Measurements from ENCODE around the gene DLG2.

Gene DLG2

GRCh38 chr11:83941050-83941449 is 1686.1 kb downstream of the DLG2 start:
- H3K18ac ChIP-seq (ENCODE audit: low read depth in 1 of 2, low read length in 2 of 2) = no peak overlapping the region
- no CpG with 5 or more reads among the region's 1 CpG for WGBS

GRCh38 chr11:83938148-83938547 is 1689.0 kb downstream of the DLG2 start:
- H3K36me3 ChIP-seq (ENCODE audit: control insufficient read depth in 1 of 2, insufficient read depth in 2 of 2, low read depth in 1 of 2, low read length in 2 of 2) = no peaks in the 10 kb centered on the region
- no peak overlapping the region for H2AK5ac ChIP-seq (ENCODE audit: low read length, severe bottlenecking)
- H3K4me2 ChIP-seq (ENCODE audit: low read length, poor library complexity, severe bottlenecking) = no peak overlapping the region
- H3K9ac ChIP-seq (ENCODE audit: low read length) = no peak overlapping the region
- H4K8ac ChIP-seq (ENCODE audit: low read length) = no peak overlapping the region
- no peak for DNase-seq
- no peak overlapping the region for H2BK120ac ChIP-seq (ENCODE audit: low read depth, low read length)
- H2BK12ac ChIP-seq (ENCODE audit: low read length in 2 of 2) = no peak overlapping the region
- H2BK5ac ChIP-seq (ENCODE audit: low read depth, low read length, poor library complexity, severe bottlenecking) = no peak overlapping the region
- no peak overlapping the region for H4K91ac ChIP-seq (ENCODE audit: low read length)
- no peaks in the 10 kb centered on the region for H3K79me1 ChIP-seq (replicated peaks; ENCODE audit: low read length, poor library complexity, severe bottlenecking)
- no peak overlapping the region for H3K14ac ChIP-seq (ENCODE audit: low read length in 2 of 2)
- H3K9me3 ChIP-seq (ENCODE audit: control insufficient read depth, low read length) = peaks cover 3% of the 10 kb centered on the region
- H3K4me1 ChIP-seq (ENCODE audit: control insufficient read depth, insufficient read depth, low read depth, low read length) = no peaks in the 10 kb centered on the region
- WGBS = 35% methylated on average over 1 of the region's 1 CpG
- no peak overlapping the region for H3K23ac ChIP-seq (ENCODE audit: low read length in 2 of 2)
- H3K27me3 ChIP-seq (ENCODE audit: control insufficient read depth in 1 of 2, insufficient read depth in 1 of 2, low read length in 2 of 2) = no peaks in the 10 kb centered on the region
- H3K18ac ChIP-seq (ENCODE audit: low read depth in 1 of 2, low read length in 2 of 2) = no peak overlapping the region
- no peak overlapping the region for H2AFZ ChIP-seq (ENCODE audit: low read depth, low read length)
- H3K4ac ChIP-seq (ENCODE audit: low read depth in 1 of 2, low read length in 2 of 2) = no peak overlapping the region
- no peak overlapping the region for H3K27ac ChIP-seq (ENCODE audit: low read length, poor library complexity, severe bottlenecking)
- H3K4me3 ChIP-seq (ENCODE audit: insufficient read depth in 1 of 2, low read depth in 1 of 2, low read length in 2 of 2) = no peak overlapping the region
- no peak overlapping the region for H2BK15ac ChIP-seq (ENCODE audit: low read depth, poor library complexity, severe bottlenecking)

More at GRCh38 chr11:83941050-83941449, 1686.1 kb downstream of the DLG2 start:
- H3K9ac ChIP-seq (ENCODE audit: low read length) = no peak overlapping the region
- no peak overlapping the region for H3K4me2 ChIP-seq (ENCODE audit: low read length, poor library complexity, severe bottlenecking)
- H3K4me1 ChIP-seq (ENCODE audit: control insufficient read depth, insufficient read depth, low read depth, low read length) = no peaks in the 10 kb centered on the region
- H4K91ac ChIP-seq (ENCODE audit: low read length) = no peak overlapping the region
- H2BK120ac ChIP-seq (ENCODE audit: low read depth, low read length) = no peak overlapping the region
- H4K8ac ChIP-seq (ENCODE audit: low read length) = no peak overlapping the region
- no peak overlapping the region for H3K27ac ChIP-seq (ENCODE audit: low read length, poor library complexity, severe bottlenecking)
- peaks cover 3% of the 10 kb centered on the region for H3K9me3 ChIP-seq (ENCODE audit: control insufficient read depth, low read length)
- no peak overlapping the region for H2BK15ac ChIP-seq (ENCODE audit: low read depth, poor library complexity, severe bottlenecking)
- no peak overlapping the region for H3K23ac ChIP-seq (ENCODE audit: low read length in 2 of 2)
- no peaks in the 10 kb centered on the region for H3K79me1 ChIP-seq (replicated peaks; ENCODE audit: low read length, poor library complexity, severe bottlenecking)
- H2BK12ac ChIP-seq (ENCODE audit: low read length in 2 of 2) = no peak overlapping the region
- H3K36me3 ChIP-seq (ENCODE audit: control insufficient read depth in 1 of 2, insufficient read depth in 2 of 2, low read depth in 1 of 2, low read length in 2 of 2) = no peaks in the 10 kb centered on the region
- H3K27me3 ChIP-seq (ENCODE audit: control insufficient read depth in 1 of 2, insufficient read depth in 1 of 2, low read length in 2 of 2) = no peaks in the 10 kb centered on the region
- no peak overlapping the region for H2AFZ ChIP-seq (ENCODE audit: low read depth, low read length)
- no peak overlapping the region for H3K4me3 ChIP-seq (ENCODE audit: insufficient read depth in 1 of 2, low read depth in 1 of 2, low read length in 2 of 2)
- no peak overlapping the region for H3K14ac ChIP-seq (ENCODE audit: low read length in 2 of 2)
- H2BK5ac ChIP-seq (ENCODE audit: low read depth, low read length, poor library complexity, severe bottlenecking) = no peak overlapping the region
- no peak for DNase-seq
- no peak overlapping the region for H2AK5ac ChIP-seq (ENCODE audit: low read length, severe bottlenecking)
- no peak overlapping the region for H3K4ac ChIP-seq (ENCODE audit: low read depth in 1 of 2, low read length in 2 of 2)

- Histone ChIP-seq H3K4me2 (ENCODE audit: low read length, poor library complexity, severe bottlenecking) (no peak overlapping the region), H2AFZ (ENCODE audit: low read depth, low read length) (no peak overlapping the region)
- 87% methylated on average over 3 of the region's 3 CpGs for WGBS
Observed at GRCh38 chr11:83933008-83933407, 1694.1 kb downstream of the DLG2 start.

GRCh38 chr11:83927422-83927821 is 1699.7 kb downstream of the DLG2 start:
- Histone ChIP-seq H4K91ac (ENCODE audit: low read length) (no peak overlapping the region), H3K9me3 (ENCODE audit: control insufficient read depth, low read length) (no peaks in the 10 kb centered on the region)

More at GRCh38 chr11:83933008-83933407, 1694.1 kb downstream of the DLG2 start:
- H3K4me3 ChIP-seq (ENCODE audit: insufficient read depth in 1 of 2, low read depth in 1 of 2, low read length in 2 of 2) = no peak overlapping the region
- H2BK120ac ChIP-seq (ENCODE audit: low read depth, low read length) = no peak overlapping the region
- no peaks in the 10 kb centered on the region for H3K4me1 ChIP-seq (ENCODE audit: control insufficient read depth, insufficient read depth, low read depth, low read length)
- no peak for DNase-seq
- H3K79me1 ChIP-seq (replicated peaks; ENCODE audit: low read length, poor library complexity, severe bottlenecking) = no peaks in the 10 kb centered on the region
- peak overlapping the region in 1 of 2 experiments; percentile 69 for H3K23ac ChIP-seq (ENCODE audit: low read length in 2 of 2)
- no peaks in the 10 kb centered on the region for H3K27me3 ChIP-seq (ENCODE audit: control insufficient read depth in 1 of 2, insufficient read depth in 1 of 2, low read length in 2 of 2)
- H2BK12ac ChIP-seq (ENCODE audit: low read length in 2 of 2) = no peak overlapping the region
- H3K27ac ChIP-seq (ENCODE audit: low read length, poor library complexity, severe bottlenecking) = no peak overlapping the region
- H2BK15ac ChIP-seq (ENCODE audit: low read depth, poor library complexity, severe bottlenecking) = no peak overlapping the region
- H3K14ac ChIP-seq (ENCODE audit: low read length in 2 of 2) = no peak overlapping the region
- no peak overlapping the region for H3K18ac ChIP-seq (ENCODE audit: low read depth in 1 of 2, low read length in 2 of 2)
- no peak overlapping the region for H2BK5ac ChIP-seq (ENCODE audit: low read depth, low read length, poor library complexity, severe bottlenecking)
- no peak overlapping the region for H3K4ac ChIP-seq (ENCODE audit: low read depth in 1 of 2, low read length in 2 of 2)
- no peak overlapping the region for H2AK5ac ChIP-seq (ENCODE audit: low read length, severe bottlenecking)
- H3K9ac ChIP-seq (ENCODE audit: low read length) = no peak overlapping the region
- no peak overlapping the region for H4K8ac ChIP-seq (ENCODE audit: low read length)
- H4K91ac ChIP-seq (ENCODE audit: low read length) = no peak overlapping the region
- H3K9me3 ChIP-seq (ENCODE audit: control insufficient read depth, low read length) = no peaks in the 10 kb centered on the region
- H3K36me3 ChIP-seq (ENCODE audit: control insufficient read depth in 1 of 2, insufficient read depth in 2 of 2, low read depth in 1 of 2, low read length in 2 of 2) = no peaks in the 10 kb centered on the region

More at GRCh38 chr11:83927422-83927821, 1699.7 kb downstream of the DLG2 start:
- Histone ChIP-seq H2BK15ac (ENCODE audit: low read depth, poor library complexity, severe bottlenecking) (no peak overlapping the region), H3K4ac (ENCODE audit: low read depth in 1 of 2, low read length in 2 of 2) (no peak overlapping the region), H3K4me1 (ENCODE audit: control insufficient read depth, insufficient read depth, low read depth, low read length) (no peaks in the 10 kb centered on the region), H3K4me3 (ENCODE audit: insufficient read depth in 1 of 2, low read depth in 1 of 2, low read length in 2 of 2) (no peak overlapping the region), H3K14ac (ENCODE audit: low read length in 2 of 2) (no peak overlapping the region), H3K18ac (ENCODE audit: low read depth in 1 of 2, low read length in 2 of 2) (no peak overlapping the region), H2BK120ac (ENCODE audit: low read depth, low read length) (no peak overlapping the region), H3K9ac (ENCODE audit: low read length) (no peak overlapping the region), H2AK5ac (ENCODE audit: low read length, severe bottlenecking) (no peak overlapping the region), H2AFZ (ENCODE audit: low read depth, low read length) (no peak overlapping the region), H3K27me3 (ENCODE audit: control insufficient read depth in 1 of 2, insufficient read depth in 1 of 2, low read length in 2 of 2) (no peaks in the 10 kb centered on the region), H3K4me2 (ENCODE audit: low read length, poor library complexity, severe bottlenecking) (no peak overlapping the region), H3K79me1 (replicated peaks; ENCODE audit: low read length, poor library complexity, severe bottlenecking) (no peaks in the 10 kb centered on the region), H2BK5ac (ENCODE audit: low read depth, low read length, poor library complexity, severe bottlenecking) (no peak overlapping the region), H2BK12ac (ENCODE audit: low read length in 2 of 2) (no peak overlapping the region), H3K23ac (ENCODE audit: low read length in 2 of 2) (no peak overlapping the region), H3K36me3 (ENCODE audit: control insufficient read depth in 1 of 2, insufficient read depth in 2 of 2, low read depth in 1 of 2, low read length in 2 of 2) (no peaks in the 10 kb centered on the region), H3K27ac (ENCODE audit: low read length, poor library complexity, severe bottlenecking) (no peak overlapping the region), H4K8ac (ENCODE audit: low read length) (no peak overlapping the region)
- WGBS = 98% methylated on average over 1 of the region's 1 CpG
- no peak for DNase-seq

Data from mesenchymal stem cell (in vitro differentiated cells and primary cell).